Measurements from ENCODE around the gene KRT86.
"Not testable (repeated sequence)": the region's sequence is repeated elsewhere in the genome, so short reads cannot be mapped to it uniquely, and the experiment has no call there.

The KRT86 gene

GRCh38 chr12:52343550-52343949 is 69.1 kb downstream of the KRT86 start:
- DNase-seq = no peak

GRCh38 chr12:52344111-52344510 is 69.7 kb downstream of the KRT86 start:
- no peak for DNase-seq

- DNase-seq = not testable (repeated sequence)
These were observed 70.6 kb downstream of the KRT86 start for GRCh38 chr12:52345041-52345440.

- no peak for DNase-seq
These were observed 72.1 kb downstream of the KRT86 start for GRCh38 chr12:52346593-52346992.

- no peak for DNase-seq
These were observed 72.6 kb downstream of the KRT86 start for GRCh38 chr12:52347016-52347415.

- no peak for DNase-seq
These were observed 73.4 kb downstream of the KRT86 start for GRCh38 chr12:52347551-52348510.

- no peak for DNase-seq
These were observed 74.8 kb downstream of the KRT86 start for GRCh38 chr12:52349196-52349595.

GRCh38 chr12:52350021-52350620 is 75.7 kb downstream of the KRT86 start:
- DNase-seq = no peak

GRCh38 chr12:52350786-52351185 is 76.3 kb downstream of the KRT86 start:
- DNase-seq = no peak

GRCh38 chr12:52351196-52352059 is 77.0 kb downstream of the KRT86 start:
- DNase-seq = peak; percentile 63

- no peak for DNase-seq
These were observed 78.5 kb downstream of the KRT86 start for GRCh38 chr12:52352951-52353350.

GRCh38 chr12:52353766-52354165 is 79.3 kb downstream of the KRT86 start:
- DNase-seq = no peak

- no peak for DNase-seq
These were observed 79.8 kb downstream of the KRT86 start for GRCh38 chr12:52354200-52354599.

- DNase-seq = no peak
These were observed 80.7 kb downstream of the KRT86 start for GRCh38 chr12:52355176-52355575.

- DNase-seq = no peak
These were observed 81.8 kb downstream of the KRT86 start for GRCh38 chr12:52356031-52356761.

- no peak for DNase-seq
These were observed 82.5 kb downstream of the KRT86 start for GRCh38 chr12:52356762-52357580.

Data from activated gamma-delta T cell treated with Interleukin-2 at 50 U/mL for 16 hours (primary cell).